HG03571 (cell line): ENCODE measurements around the gene DNAH2.

ENCODE experiments used
- ATAC-seq: cut with Tn5 transposase; IDR thresholded peaks from one replicate; pipeline ENCODE4 v1.9.1; 2021; ENCODE audit not compliant: unreplicated experiment

Gene DNAH2

DNA sequence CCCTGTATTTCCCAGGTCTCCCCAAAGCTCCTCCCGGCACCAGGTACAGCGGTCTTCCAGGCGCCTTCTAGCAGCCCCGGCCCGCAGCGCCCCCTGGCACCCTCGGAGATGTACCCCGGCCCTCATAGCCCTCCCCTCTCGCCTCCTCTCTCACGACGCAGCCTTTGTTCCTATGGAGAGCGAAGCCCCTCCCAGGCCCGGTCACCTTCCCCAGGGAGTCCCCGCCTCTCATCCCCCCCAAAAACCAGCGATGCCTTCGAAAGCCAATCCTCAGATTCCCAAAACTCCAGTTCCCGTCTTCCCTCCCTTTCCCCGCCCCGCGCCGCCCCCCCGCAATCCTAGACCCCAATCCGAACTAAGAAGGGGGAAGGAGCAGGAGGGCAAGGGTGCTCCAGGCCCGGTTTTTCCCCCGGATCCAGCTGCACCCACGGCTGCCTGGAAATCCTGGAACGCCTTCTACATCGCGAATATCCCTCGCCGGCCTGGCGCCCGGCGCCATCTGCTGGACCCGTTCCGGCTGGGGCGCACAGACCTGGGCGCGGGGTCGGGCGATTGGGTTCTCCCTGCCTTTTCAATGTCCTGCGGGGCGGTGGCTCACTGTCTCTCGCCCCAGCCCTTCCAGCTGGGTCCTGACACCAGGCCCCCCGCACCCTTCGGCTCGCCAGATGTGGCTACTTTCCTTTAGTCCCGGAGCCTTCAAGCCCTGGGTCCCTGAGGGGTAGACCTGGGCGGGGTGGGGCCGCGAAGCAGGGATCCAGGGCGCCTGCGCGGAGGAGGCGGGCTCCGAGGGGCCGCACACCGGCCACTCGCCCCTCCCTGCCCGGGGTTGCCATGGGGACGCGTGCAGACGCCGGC, at the start of gene DNAH2:
DNAH2 (plus strand) TSS at position 844 of the 855 bp plus-strand sequence. CDS start 1,991 bp downstream, outside the sequence.
- ATAC-seq: no peak

GRCh38 chr17:7668482-7668881, 49.1 kb upstream of the DNAH2 start:
- ATAC-seq: no peak

GRCh38 chr17:7673239-7673638, 44.3 kb upstream of the DNAH2 start:
- no peak for ATAC-seq

GRCh38 chr17:7674934-7675333, 42.6 kb upstream of the DNAH2 start:
- no peak for ATAC-seq

DNA sequence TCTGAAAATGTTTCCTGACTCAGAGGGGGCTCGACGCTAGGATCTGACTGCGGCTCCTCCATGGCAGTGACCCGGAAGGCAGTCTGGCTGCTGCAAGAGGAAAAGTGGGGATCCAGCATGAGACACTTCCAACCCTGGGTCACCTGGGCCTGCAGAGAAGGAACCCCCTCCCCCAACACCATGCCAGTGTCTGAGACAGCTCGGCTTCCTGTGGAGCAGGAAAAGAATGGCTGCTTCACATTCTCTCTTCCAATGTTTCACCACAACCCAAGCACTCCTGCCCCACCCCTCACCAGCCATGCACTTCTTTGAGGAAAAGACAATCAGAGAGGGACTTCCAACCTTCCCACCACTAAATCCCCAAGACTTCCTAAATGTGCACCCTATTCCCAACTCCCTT, 41.0 kb upstream of the DNAH2 start:
- no peak for ATAC-seq

DNA sequence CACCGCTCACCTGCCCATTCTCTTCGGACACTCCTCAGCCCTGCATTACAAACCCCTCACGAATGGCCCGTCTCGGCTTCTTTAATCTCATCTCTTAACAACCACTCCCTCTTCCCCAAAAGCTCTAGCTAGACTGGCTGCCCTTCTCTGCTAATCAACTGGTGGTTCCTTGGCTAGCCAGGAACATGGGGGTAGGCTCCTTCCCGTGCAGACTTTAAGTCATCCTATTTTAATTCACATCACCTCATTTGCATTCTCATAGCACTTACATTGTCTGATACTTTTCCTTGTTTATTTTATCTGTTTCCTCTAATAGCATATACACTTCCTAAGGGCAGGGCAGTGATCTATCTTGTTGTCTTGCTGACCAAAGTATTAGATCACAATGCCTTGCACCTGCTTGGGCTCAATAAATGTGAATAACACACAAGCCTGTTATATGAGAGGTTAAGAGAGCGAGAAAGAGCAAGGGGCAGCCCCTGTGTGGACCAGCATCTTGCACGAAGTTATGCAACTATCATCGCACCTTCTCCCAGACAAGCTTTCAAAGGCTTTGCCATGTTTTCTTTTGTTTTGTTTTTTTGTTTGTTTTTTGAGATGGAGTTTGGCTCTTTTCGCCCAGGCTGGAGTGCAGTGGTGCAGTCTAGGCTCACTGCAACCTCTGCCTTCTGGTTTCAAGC, 40.0 kb upstream of the DNAH2 start:
- no peak for ATAC-seq

DNA sequence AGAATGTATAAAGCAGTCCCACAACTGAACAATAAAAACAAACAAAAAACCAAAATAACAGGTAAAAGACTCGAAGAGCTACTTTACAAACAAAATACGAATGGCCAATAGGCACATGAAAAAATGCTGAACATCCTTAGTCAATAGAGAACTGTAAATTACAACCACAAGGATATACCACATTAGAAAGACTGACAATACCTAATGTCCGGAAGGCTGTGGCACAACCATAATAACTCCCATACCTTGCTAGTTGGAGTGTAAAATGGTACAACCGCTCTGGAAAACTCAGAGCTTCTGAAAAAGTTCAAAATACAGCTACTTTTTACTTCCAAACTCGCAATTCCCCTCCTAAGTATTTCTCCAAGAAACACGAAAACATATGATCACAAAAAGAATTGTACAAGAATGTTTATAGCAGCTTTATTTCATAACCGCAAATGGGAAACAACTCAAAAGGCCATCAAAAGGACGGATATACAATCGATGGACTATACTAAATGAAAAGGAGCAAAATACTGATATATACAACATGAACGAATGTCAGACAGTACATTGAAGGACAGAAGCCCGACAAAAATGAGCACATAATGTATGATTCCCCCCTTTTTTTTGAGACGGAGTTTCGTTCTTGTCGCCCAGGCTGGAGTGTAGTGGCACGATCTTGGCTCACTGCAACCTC, 32.6 kb upstream of the DNAH2 start:
- no peak for ATAC-seq

- ATAC-seq: peak; percentile 49
Observed at GRCh38 chr17:7685533-7686221, 31.9 kb upstream of the DNAH2 start.

GRCh38 chr17:7686222-7687071, 31.1 kb upstream of the DNAH2 start:
- ATAC-seq: peak; percentile 42

DNA sequence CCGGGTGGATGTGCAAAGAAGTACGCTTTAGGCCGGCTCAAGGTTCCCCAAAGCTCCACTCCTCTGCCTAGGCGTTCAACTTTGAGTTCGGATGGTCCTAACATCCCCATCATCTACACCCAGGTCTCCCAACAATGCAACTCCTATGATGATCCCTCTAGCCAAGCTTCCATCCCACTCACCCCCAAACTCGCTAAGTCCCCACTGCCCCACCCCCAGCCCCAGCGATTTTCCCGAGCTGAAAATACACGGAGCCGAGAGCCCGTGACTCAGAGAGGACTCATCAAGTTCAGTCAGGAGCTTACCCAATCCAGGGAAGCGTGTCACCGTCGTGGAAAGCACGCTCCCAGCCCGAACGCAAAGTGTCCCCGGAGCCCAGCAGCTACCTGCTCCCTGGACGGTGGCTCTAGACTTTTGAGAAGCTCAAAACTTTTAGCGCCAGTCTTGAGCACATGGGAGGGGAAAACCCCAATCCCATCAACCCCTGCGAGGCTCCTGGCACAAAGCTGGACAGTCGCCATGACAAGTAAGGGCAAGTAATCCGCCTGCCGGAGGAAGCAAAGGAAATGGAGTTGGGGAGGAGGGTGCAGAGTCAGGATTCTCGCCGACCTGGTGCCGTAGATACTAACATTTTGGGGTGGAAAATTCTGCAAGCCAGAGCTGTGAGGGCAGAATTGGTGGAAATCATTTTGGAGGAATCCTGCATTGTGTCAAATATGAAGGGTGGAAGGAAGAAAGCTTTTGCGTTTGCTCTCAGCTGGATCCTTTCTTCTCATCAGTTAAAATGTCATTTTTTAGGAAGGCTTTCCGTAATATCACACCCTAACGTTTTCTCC, 30.3 kb upstream of the DNAH2 start, which contains the start of gene TP53:
TP53 (minus strand) TSS at position 419 of the 836 bp plus-strand sequence. CDS start 10,896 bp downstream, outside the sequence.
- ATAC-seq: peak; percentile 22

DNA sequence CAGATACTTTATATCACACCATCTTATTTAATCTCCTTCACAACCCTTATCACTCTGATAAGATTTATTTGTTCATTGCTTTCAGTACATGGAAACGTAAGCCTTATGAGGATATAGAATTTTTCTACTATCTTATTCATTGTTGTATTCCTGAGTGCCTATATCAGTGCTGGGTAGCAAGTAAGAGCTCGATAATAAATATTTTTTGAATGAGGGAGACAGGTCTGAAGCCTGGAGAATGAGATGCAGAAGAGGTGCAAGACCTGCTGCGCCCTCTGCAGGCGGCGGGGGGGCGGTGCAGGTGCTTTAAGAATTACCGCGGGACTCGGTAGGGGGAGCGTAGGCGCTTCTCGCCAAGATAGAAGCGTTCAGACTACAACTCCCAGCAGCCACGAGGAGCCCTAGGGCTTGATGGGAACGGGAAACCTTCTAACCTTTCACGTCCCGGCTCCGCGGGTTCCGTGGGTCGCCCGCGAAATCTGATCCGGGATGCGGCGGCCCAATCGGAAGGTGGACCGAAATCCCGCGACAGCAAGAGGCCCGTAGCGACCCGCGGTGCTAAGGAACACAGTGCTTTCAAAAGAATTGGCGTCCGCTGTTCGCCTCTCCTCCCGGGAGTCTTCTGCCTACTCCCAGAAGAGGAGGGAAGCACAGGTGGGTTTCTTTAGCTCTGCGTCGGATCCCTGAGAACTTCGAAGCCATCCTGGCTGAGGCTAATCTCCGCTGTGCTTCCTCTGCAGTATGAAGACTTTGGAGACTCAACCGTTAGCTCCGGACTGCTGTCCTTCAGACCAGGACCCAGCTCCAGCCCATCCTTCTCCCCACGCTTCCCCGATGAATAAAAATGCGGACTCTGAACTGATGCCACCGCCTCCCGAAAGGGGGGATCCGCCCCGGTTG, 29.4 kb upstream of the DNAH2 start, which contains the start of gene WRAP53:
WRAP53 (plus strand) TSS at position 570 of the 900 bp plus-strand sequence; CDS start at position 742, 172 bp downstream.
- peak; percentile 68 for ATAC-seq

DNA sequence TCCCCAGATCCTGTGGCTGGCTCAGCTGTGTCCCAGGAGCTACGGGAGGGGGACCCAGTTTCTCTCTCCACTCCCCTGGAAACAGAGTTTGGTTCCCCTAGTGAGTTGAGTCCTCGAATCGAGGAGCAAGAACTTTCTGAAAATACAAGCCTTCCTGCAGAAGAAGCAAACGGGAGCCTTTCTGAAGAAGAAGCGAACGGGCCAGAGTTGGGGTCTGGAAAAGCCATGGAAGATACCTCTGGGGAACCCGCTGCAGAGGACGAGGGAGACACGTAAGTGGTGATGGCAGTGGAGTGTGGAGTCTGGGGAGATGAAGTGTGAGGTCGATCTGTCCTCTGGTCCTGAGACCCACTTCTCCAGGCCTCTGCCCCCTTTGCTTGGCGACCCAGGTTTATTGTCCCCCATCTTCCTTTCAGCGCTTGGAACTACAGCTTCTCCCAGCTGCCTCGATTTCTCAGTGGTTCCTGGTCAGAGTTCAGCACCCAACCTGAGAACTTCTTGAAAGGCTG, 28.7 kb upstream of the DNAH2 start:
- no peak for ATAC-seq

DNA sequence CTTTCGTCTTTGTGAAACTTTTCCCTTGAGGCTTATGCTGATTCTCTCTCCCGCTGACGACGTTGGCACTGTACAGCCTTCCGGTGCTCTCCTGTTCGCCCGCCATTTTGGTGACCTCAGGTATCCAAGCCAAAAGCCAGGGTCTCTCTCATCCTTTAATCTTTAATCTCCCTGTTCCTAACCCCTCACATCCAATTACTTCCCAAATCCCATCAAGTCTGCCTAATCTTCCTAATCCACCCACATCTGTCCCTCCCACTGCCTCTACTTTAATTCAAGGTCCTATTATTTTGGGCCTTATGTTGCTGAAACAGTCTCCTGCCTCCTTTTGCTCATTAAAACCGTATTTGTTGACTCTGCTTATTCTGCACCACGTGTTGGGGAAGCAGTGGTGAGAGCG, 22.0 kb upstream of the DNAH2 start:
- ATAC-seq: no peak

DNA sequence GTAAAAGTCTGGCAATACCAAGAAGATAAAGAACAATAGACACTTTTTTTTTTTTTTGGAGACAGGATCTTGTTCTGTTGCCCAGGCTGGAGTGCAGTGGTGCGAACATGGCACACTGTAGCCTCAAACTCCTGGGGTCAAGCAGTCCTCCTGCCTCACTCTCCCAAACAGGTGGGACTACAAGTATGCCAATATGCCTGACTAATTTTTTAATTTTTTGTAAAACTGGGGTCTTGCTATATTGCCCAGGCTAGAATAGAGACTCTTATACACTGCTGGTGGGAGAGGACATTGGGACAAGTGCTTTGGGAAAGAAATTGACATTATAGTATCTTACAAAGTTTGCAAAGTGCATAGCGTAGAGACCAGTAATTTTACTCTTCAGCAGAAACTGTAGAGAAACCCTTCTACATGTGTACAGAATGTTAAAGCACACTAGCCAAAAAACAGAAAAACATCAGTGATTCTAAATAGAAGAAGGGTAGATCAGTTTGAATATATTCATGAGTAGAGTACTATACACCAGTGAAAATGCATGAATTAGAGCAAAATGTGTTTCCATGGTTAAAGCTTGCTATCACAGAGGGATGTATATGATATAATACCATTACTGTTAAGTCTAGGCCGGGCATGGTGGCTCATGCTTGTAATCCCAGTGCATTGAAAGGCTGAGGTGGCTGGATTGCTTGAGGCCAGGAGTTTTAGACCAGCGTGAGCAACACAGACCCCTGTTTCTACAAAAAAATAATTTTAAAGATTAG, 19.5 kb upstream of the DNAH2 start:
- no peak for ATAC-seq

DNA sequence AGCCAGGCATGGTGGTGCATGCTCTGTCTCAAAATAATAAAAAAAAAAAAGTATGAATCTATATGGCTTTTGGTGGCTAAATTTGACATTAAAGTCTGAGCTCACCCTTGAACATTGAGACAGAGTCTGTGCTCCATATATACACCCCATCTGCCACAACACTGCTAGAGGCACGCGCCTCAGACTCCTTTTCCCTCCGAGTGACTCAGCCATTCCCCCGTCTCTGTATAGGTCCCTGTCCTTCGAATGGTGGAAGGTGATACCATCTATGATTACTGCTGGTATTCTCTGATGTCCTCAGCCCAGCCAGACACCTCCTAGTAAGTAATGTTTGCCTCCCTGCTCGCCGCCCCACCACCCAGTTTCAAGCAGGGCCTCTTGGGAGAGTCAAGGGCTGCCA, 17.0 kb upstream of the DNAH2 start:
- ATAC-seq: no peak

- no peak for ATAC-seq
Observed at GRCh38 chr17:7701681-7702080, 15.9 kb upstream of the DNAH2 start.

DNA sequence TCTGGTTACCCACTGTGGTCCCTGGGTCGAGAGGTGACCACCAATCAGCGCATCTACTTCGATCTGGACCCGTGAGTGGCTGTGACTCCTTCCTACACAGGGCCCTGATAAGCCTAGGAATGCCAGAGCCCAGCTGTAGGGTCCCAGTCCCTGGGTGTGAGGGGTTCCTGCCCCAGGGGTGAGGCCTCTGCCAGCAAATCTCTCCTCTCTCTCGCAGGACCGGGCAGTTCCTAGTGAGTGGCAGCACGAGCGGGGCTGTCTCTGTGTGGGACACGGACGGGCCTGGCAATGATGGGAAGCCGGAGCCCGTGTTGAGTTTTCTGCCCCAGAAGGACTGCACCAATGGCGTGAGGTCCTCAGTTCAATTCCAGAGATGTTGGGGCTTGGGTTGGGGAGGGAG, 14.8 kb upstream of the DNAH2 start:
- ATAC-seq: no peak
